GM21360 (cell line): Measurements from ENCODE around the gene TIMM50.

Experiments used
- ATAC-seq: cut with Tn5 transposase; IDR thresholded peaks from one replicate; pipeline ENCODE4 v1.9.1; 2021; ENCODE audit warnings: mild to moderate bottlenecking, moderate library complexity; ENCODE audit not compliant: unreplicated experiment

Gene TIMM50

GRCh38 chr19:39498798-39499642 is 18.4 kb downstream of the TIMM50 start, which contains the start of gene DLL3:
Gene DLL3 (plus strand): TSS chr19:39498947. CDS start chr19:39498975, 28 bp downstream.
- ATAC-seq, result no peak

- no peak for ATAC-seq
Observed at GRCh38 chr19:39499932-39500331, 19.3 kb downstream of the TIMM50 start.

- ATAC-seq, result no peak
Observed at GRCh38 chr19:39500543-39500942, 19.9 kb downstream of the TIMM50 start.

GRCh38 chr19:39501340-39501739 is 20.7 kb downstream of the TIMM50 start:
- ATAC-seq, result no peak

GRCh38 chr19:39502640-39503417 is 22.2 kb downstream of the TIMM50 start:
- no peak for ATAC-seq

- no peak for ATAC-seq
Observed at GRCh38 chr19:39506598-39506943, 25.9 kb downstream of the TIMM50 start.

GRCh38 chr19:39506944-39507714 is 26.5 kb downstream of the TIMM50 start:
- ATAC-seq, result no peak

- no peak for ATAC-seq
Observed at GRCh38 chr19:39507715-39508364, 27.2 kb downstream of the TIMM50 start.

GRCh38 chr19:39508629-39509028 is 28.0 kb downstream of the TIMM50 start:
- no peak for ATAC-seq

GRCh38 chr19:39509233-39509632 is 28.6 kb downstream of the TIMM50 start:
- ATAC-seq, result no peak

GRCh38 chr19:39512988-39513387 is 32.4 kb downstream of the TIMM50 start:
- no peak for ATAC-seq

GRCh38 chr19:39514840-39515550 is 34.4 kb downstream of the TIMM50 start, which contains the start of gene SELENOV:
Gene SELENOV (plus strand): TSS chr19:39515139. CDS start chr19:39515213, 74 bp downstream.
- ATAC-seq, result no peak

- no peak for ATAC-seq
Observed at GRCh38 chr19:39515551-39516191, 35.0 kb downstream of the TIMM50 start.

GRCh38 chr19:39516270-39516669 is 35.6 kb downstream of the TIMM50 start:
- ATAC-seq, result no peak

- no peak for ATAC-seq
Observed at GRCh38 chr19:39517432-39517831, 36.8 kb downstream of the TIMM50 start.

- no peak for ATAC-seq
Observed at GRCh38 chr19:39518458-39518857, 37.8 kb downstream of the TIMM50 start.

GRCh38 chr19:39518975-39519374 is 38.3 kb downstream of the TIMM50 start:
- ATAC-seq, result no peak

- no peak for ATAC-seq
Observed at GRCh38 chr19:39520541-39521484, 40.2 kb downstream of the TIMM50 start.
